ENCODE data around the gene LYZL6. TPM values are rescaled to one million over a fixed set of nuclear protein-coding genes. Genes with fewer than 3 reads are reported as not detected.

The LYZL6 gene
- total RNA-seq, 1 experiment from 2014 or later, result not detected

- no TSS peak for BruUV-seq (replicated peaks)
- H3K27me3 Mint-ChIP-seq (ENCODE audit: insufficient read depth, unreplicated experiment), result peaks cover 11% of the 10 kb centered on the region
- intact Hi-C loops (cut with micrococcal nuclease), result no loop called here
- H3K4me1 Mint-ChIP-seq (ENCODE audit: insufficient read depth, unreplicated experiment), result no peaks in the 10 kb centered on the region
- no peaks in the 10 kb centered on the region for H3K9me3 Mint-ChIP-seq (ENCODE audit: unreplicated experiment)
- TF ChIP-seq, protein P1, sequence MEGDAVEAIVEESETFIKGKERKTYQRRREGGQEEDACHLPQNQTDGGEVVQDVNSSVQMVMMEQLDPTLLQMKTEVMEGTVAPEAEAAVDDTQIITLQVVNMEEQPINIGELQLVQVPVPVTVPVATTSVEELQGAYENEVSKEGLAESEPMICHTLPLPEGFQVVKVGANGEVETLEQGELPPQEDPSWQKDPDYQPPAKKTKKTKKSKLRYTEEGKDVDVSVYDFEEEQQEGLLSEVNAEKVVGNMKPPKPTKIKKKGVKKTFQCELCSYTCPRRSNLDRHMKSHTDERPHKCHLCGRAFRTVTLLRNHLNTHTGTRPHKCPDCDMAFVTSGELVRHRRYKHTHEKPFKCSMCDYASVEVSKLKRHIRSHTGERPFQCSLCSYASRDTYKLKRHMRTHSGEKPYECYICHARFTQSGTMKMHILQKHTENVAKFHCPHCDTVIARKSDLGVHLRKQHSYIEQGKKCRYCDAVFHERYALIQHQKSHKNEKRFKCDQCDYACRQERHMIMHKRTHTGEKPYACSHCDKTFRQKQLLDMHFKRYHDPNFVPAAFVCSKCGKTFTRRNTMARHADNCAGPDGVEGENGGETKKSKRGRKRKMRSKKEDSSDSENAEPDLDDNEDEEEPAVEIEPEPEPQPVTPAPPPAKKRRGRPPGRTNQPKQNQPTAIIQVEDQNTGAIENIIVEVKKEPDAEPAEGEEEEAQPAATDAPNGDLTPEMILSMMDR (IDR thresholded peaks at IDR 0.05; ENCODE audit: unreplicated experiment), result no peak
- no peaks in the 10 kb centered on the region for H3K36me3 Mint-ChIP-seq (ENCODE audit: insufficient read depth, unreplicated experiment)
- H3K27ac Mint-ChIP-seq (ENCODE audit: low read depth, unreplicated experiment), result no peak overlapping the region
- POLR2A ChIA-PET, result interaction anchor here (1.2 kb wide), 1 partner anchor 13 kb away, joined by 4 read pairs; no protein-coding TSS in a partner anchor
- DNase-seq (ENCODE audit: unreplicated experiment), result no peak
- CTCF ChIA-PET, result interaction anchor here (0.9 kb wide), 1 partner anchor 64 kb away, joined by 3 read pairs; no protein-coding TSS in a partner anchor
- no peak overlapping the region for H3K4me3 Mint-ChIP-seq (ENCODE audit: unreplicated experiment)
Measured at GRCh38 chr17:35913609-35914008, 29.9 kb downstream of the LYZL6 start.

GRCh38 chr17:35912942-35913341, 30.6 kb downstream of the LYZL6 start:
- Mint-ChIP-seq H3K4me3 (ENCODE audit: unreplicated experiment) (no peak overlapping the region), H3K27me3 (ENCODE audit: insufficient read depth, unreplicated experiment) (peaks cover 11% of the 10 kb centered on the region), H3K4me1 (ENCODE audit: insufficient read depth, unreplicated experiment) (no peaks in the 10 kb centered on the region), H3K27ac (ENCODE audit: low read depth, unreplicated experiment) (no peak overlapping the region), H3K9me3 (ENCODE audit: unreplicated experiment) (no peaks in the 10 kb centered on the region), H3K36me3 (ENCODE audit: insufficient read depth, unreplicated experiment) (no peaks in the 10 kb centered on the region)
- no peak for DNase-seq (ENCODE audit: unreplicated experiment)
- CTCF ChIA-PET, result no interaction called here
- POLR2A ChIA-PET, result no interaction called here
- TF ChIP-seq, protein P1 (IDR thresholded peaks at IDR 0.05; ENCODE audit: unreplicated experiment), result no peak
- BruUV-seq (replicated peaks), result no TSS peak
- intact Hi-C loops (cut with micrococcal nuclease), result no loop called here

- POLR2A ChIA-PET, result no interaction called here
- Mint-ChIP-seq H3K4me3 (ENCODE audit: unreplicated experiment) (no peak overlapping the region), H3K27ac (ENCODE audit: low read depth, unreplicated experiment) (no peak overlapping the region), H3K27me3 (ENCODE audit: insufficient read depth, unreplicated experiment) (peaks cover 11% of the 10 kb centered on the region), H3K9me3 (ENCODE audit: unreplicated experiment) (no peaks in the 10 kb centered on the region), H3K36me3 (ENCODE audit: insufficient read depth, unreplicated experiment) (no peaks in the 10 kb centered on the region), H3K4me1 (ENCODE audit: insufficient read depth, unreplicated experiment) (no peaks in the 10 kb centered on the region)
- BruUV-seq (replicated peaks), result no TSS peak
- no peak for DNase-seq (ENCODE audit: unreplicated experiment)
- TF ChIP-seq, protein P1 (IDR thresholded peaks at IDR 0.05; ENCODE audit: unreplicated experiment), result no peak
- CTCF ChIA-PET, result interaction anchor here (0.6 to 2.5 kb wide), 2 partner anchors 14 to 237 kb away, joined by 3 to 6 read pairs; no protein-coding TSS in a partner anchor
- intact Hi-C loops (cut with micrococcal nuclease), result no loop called here
Measured at GRCh38 chr17:35912339-35912912, 31.1 kb downstream of the LYZL6 start.

- no peaks in the 10 kb centered on the region for H3K36me3 Mint-ChIP-seq (ENCODE audit: insufficient read depth, unreplicated experiment)
- DNase-seq (ENCODE audit: unreplicated experiment), result no peak
- no peaks in the 10 kb centered on the region for H3K9me3 Mint-ChIP-seq (ENCODE audit: unreplicated experiment)
- TF ChIP-seq, protein P1 (IDR thresholded peaks at IDR 0.05; ENCODE audit: unreplicated experiment), result no peak
- no peaks in the 10 kb centered on the region for H3K4me1 Mint-ChIP-seq (ENCODE audit: insufficient read depth, unreplicated experiment)
- intact Hi-C loops (cut with micrococcal nuclease), result no loop called here
- ChIA-PET CTCF (interaction anchor here (1.0 kb wide), 1 partner anchor 13 kb away, joined by 5 read pairs; no protein-coding TSS in a partner anchor), POLR2A (interaction anchor here (0.5 to 1.5 kb wide), 2 partner anchors 20 to 43 kb away, joined by 3 read pairs; no protein-coding TSS in a partner anchor)
- no peak overlapping the region for H3K4me3 Mint-ChIP-seq (ENCODE audit: unreplicated experiment)
- peaks cover 11% of the 10 kb centered on the region for H3K27me3 Mint-ChIP-seq (ENCODE audit: insufficient read depth, unreplicated experiment)
- no TSS peak for BruUV-seq (replicated peaks)
- H3K27ac Mint-ChIP-seq (ENCODE audit: low read depth, unreplicated experiment), result no peak overlapping the region
Measured at GRCh38 chr17:35909408-35909807, 34.1 kb downstream of the LYZL6 start.
